ENCODE data around the gene JHY. TPM values are rescaled to one million over a fixed set of nuclear protein-coding genes. Genes with fewer than 3 reads are reported as not detected.

JHY gene
- total and polyA plus RNA-seq, 2 of the 4 experiments (the other 2 are of a cell fraction) = 0.51 to 0.54 TPM

DNA sequence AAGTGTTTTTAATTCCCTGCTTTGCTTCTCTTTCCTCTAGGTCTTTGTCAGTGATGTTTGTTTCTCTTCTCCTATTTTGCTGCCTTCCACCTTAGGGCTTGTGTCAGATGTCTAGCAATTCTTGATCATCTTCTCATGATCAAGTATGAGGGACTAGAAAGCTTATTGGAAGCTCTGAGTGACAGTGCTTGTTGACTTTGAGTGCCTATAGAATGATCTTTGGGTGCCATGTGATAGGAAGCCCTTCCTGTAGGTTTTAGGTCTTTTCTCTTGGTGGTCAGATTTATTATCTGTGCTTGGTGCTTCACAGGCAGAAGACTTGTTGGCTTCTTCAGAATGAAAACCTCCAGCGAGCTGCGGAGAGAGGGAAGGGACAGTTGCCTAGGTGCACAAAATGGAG, 56.0 kb downstream of the JHY start:
- DNase-seq (no peak), ATAC-seq (ENCODE audit: low read depth) (no peak)
- Histone ChIP-seq H3K9ac (ENCODE audit: low read depth, low read length) (no peak overlapping the region), H2AK9ac (replicated peaks; ENCODE audit: low read depth, low read length, poor library complexity) (no peak overlapping the region), H3K27me3 (ENCODE audit: control insufficient read depth, insufficient read depth, low read length) (peaks cover 11% of the 10 kb centered on the region), H3K79me1 (ENCODE audit: low read depth in 1 of 2, low read length in 2 of 2) (no peaks in the 10 kb centered on the region), H4K91ac (ENCODE audit: insufficient read depth, low read depth, low read length) (no peak overlapping the region), H2BK15ac (ENCODE audit: low read depth, low read length) (no peak overlapping the region), H2AFZ (replicated peaks; ENCODE audit: low read length, poor library complexity) (no peak overlapping the region), H3K27ac (ENCODE audit: insufficient read depth, low read length) (no peak overlapping the region), H3K4me2 (ENCODE audit: low read depth, low read length) (no peak overlapping the region), H3K4ac (ENCODE audit: low read depth, low read length) (no peak overlapping the region), H3K18ac (ENCODE audit: low read depth, low read length) (no peak overlapping the region), H3K9me1 (ENCODE audit: insufficient read depth, low read length) (no peaks in the 10 kb centered on the region), H3K4me1 (ENCODE audit: control insufficient read depth, insufficient read depth, low read length) (no peaks in the 10 kb centered on the region), H3K4me3 (ENCODE audit: insufficient read depth, low read depth, low read length) (no peak overlapping the region), H2BK5ac (ENCODE audit: low read depth, low read length, poor library complexity, severe bottlenecking) (no peak overlapping the region), H2AK5ac (ENCODE audit: low read depth, low read length) (no peak overlapping the region), H3K56ac (ENCODE audit: extremely low read depth, insufficient read depth, low read length) (no peak overlapping the region), H3K23ac (ENCODE audit: low read depth, low read length) (no peak overlapping the region), H3K9me3 (ENCODE audit: control insufficient read depth, insufficient read depth, low read length) (no peaks in the 10 kb centered on the region), H2BK20ac (ENCODE audit: low read depth, low read length) (no peak overlapping the region), H4K8ac (ENCODE audit: low read depth in 2 of 2, low read length in 2 of 2) (no peak overlapping the region), H4K5ac (ENCODE audit: low read depth, low read length) (no peak overlapping the region), H3K36me3 (ENCODE audit: control insufficient read depth, insufficient read depth, low read length) (no peaks in the 10 kb centered on the region), H2BK120ac (ENCODE audit: low read depth, low read length) (no peak overlapping the region), H3K14ac (replicated peaks; ENCODE audit: low read depth, low read length) (no peak overlapping the region), H4K20me1 (ENCODE audit: insufficient read depth, low read length) (no peaks in the 10 kb centered on the region)
- ChIA-PET CTCF (no interaction called here), POLR2A (ENCODE audit: unreplicated experiment) (no interaction called here)
- dilution Hi-C loops (cut with HindIII; ENCODE audit: low sequenced_read_pairs, unreplicated experiment) = no loop called here
- WGBS, 2 experiments (ENCODE audit: extremely low coverage in 2 of 2, insufficient read length in 1 of 2) = no CpG with 5 or more reads among the region's 2 CpGs
- in situ Hi-C loops (cut with MboI; ENCODE audit: low sequenced_read_pairs) = no loop called here
- TF ChIP-seq NFE2L2 (IDR thresholded peaks at IDR 0.05; ENCODE audit: low read depth, low read length) (no peak), MXI1 (IDR thresholded peaks at IDR 0.05; ENCODE audit: borderline replicate concordance, low read depth, low read length) (no peak), ELK1 (IDR thresholded peaks at IDR 0.05; ENCODE audit: borderline replicate concordance, low read depth, low read length) (no peak), RFX5 (IDR thresholded peaks at IDR 0.05; ENCODE audit: low read depth, low read length) (no peak), POLR2A (IDR thresholded peaks at IDR 0.05; ENCODE audit: low read depth, low read length) (no peak), MAZ (IDR thresholded peaks at IDR 0.05; ENCODE audit: borderline replicate concordance, low read depth, low read length) (no peak), BHLHE40 (IDR thresholded peaks at IDR 0.05; ENCODE audit: low read depth, low read length) (no peak), RAD21 (IDR thresholded peaks at IDR 0.05; ENCODE audit: low read length) (no peak), MAFK (IDR thresholded peaks at IDR 0.05; ENCODE audit: low read depth, low read length) (no peak), FOS (IDR thresholded peaks at IDR 0.05; ENCODE audit: low read depth, low read length) (no peak)
- TF ChIP-seq, protein P1, sequence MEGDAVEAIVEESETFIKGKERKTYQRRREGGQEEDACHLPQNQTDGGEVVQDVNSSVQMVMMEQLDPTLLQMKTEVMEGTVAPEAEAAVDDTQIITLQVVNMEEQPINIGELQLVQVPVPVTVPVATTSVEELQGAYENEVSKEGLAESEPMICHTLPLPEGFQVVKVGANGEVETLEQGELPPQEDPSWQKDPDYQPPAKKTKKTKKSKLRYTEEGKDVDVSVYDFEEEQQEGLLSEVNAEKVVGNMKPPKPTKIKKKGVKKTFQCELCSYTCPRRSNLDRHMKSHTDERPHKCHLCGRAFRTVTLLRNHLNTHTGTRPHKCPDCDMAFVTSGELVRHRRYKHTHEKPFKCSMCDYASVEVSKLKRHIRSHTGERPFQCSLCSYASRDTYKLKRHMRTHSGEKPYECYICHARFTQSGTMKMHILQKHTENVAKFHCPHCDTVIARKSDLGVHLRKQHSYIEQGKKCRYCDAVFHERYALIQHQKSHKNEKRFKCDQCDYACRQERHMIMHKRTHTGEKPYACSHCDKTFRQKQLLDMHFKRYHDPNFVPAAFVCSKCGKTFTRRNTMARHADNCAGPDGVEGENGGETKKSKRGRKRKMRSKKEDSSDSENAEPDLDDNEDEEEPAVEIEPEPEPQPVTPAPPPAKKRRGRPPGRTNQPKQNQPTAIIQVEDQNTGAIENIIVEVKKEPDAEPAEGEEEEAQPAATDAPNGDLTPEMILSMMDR (conservative IDR thresholded peaks at IDR 0.05; ENCODE audit: low read depth, low read length) = no peak
- intact Hi-C loops (cut with micrococcal nuclease) = no loop called here
- no TSS peak for BruUV-seq (replicated peaks)
